GM23338 (cell line): ENCODE measurements around the gene GLA. TPM values are rescaled to one million over a fixed set of nuclear protein-coding genes. Genes with fewer than 3 reads are reported as not detected.
A peak's percentile ranks its signal among the peaks of the same experiment; 100 is the strongest.

ENCODE experiments used
- ATAC-seq: fragments of 200-7000 bp; cut with Tn5 transposase; 3 replicates; pipeline ENCODE4 v1.9.1; 2020
- DNase-seq: peaks from one replicate; pipeline ENCODE4 v3.0.0-alpha.2; 2015; ENCODE audit warnings: low spot score
- H2AFZ ChIP-seq: fragments of 200-600 bp; sonication (generic); 2 replicates; pipeline ENCODE4 v1.8.0; 2016; ENCODE audit warnings: antibody characterized with exemption, mild to moderate bottlenecking, moderate library complexity
- H3F3A ChIP-seq: fragments of 200-600 bp; sonication (generic); replicated peaks from 2 replicates; pipeline ENCODE4 v1.8.0; 2017; ENCODE audit warnings: antibody characterized with exemption, mixed run types, low read depth
- H3K27ac ChIP-seq: fragments of 200-600 bp; sonication (generic); 2 replicates; pipeline ENCODE4 v1.6.1; 2016; ENCODE audit warnings: low read depth
- H3K27me3 ChIP-seq: fragments of 200-600 bp; sonication (generic); 2 replicates; pipeline ENCODE4 v1.8.0; 2016; ENCODE audit warnings: mild to moderate bottlenecking, mixed run types, moderate library complexity; ENCODE audit not compliant: insufficient read depth
- H3K36me3 ChIP-seq: fragments of 200-600 bp; sonication (generic); 2 replicates; pipeline ENCODE4 v1.8.0; 2016; ENCODE audit warnings: mild to moderate bottlenecking; ENCODE audit not compliant: insufficient read depth
- H3K4me1 ChIP-seq: fragments of 200-600 bp; sonication (generic); 2 replicates; pipeline ENCODE4 v1.8.0; 2016; ENCODE audit warnings: mild to moderate bottlenecking, moderate library complexity; ENCODE audit not compliant: insufficient read depth
- H3K4me2 ChIP-seq: fragments of 200-600 bp; sonication (generic); 2 replicates; pipeline ENCODE4 v1.7.1; 2017; ENCODE audit warnings: mixed run types
- H3K4me3 ChIP-seq: fragments of 200-600 bp; sonication (generic); 2 replicates; pipeline ENCODE4 v1.6.1; 2016; ENCODE audit warnings: mixed run types
- H3K79me2 ChIP-seq: fragments of 200-600 bp; sonication (generic); replicated peaks from 2 replicates; pipeline ENCODE4 v1.8.0; 2017; ENCODE audit warnings: mild to moderate bottlenecking; ENCODE audit not compliant: insufficient read depth
- H3K9me2 ChIP-seq: fragments of 200-600 bp; sonication (generic); 2 replicates; pipeline ENCODE4 v1.8.0; 2017; ENCODE audit not compliant: insufficient read depth
- H4K20me1 ChIP-seq: fragments of 200-600 bp; sonication (generic); replicated peaks from 2 replicates; pipeline ENCODE4 v1.8.0; 2017; ENCODE audit warnings: mild to moderate bottlenecking; ENCODE audit not compliant: insufficient read depth
- H3K27ac Mint-ChIP-seq: 2 replicates; pipeline ENCODE4 v1.8.0; 2020; ENCODE audit warnings: inconsistent platforms, mild to moderate bottlenecking, moderate library complexity, mixed read lengths
- H3K27me3 Mint-ChIP-seq: 3 replicates; pipeline ENCODE4 v1.8.0; 2022; ENCODE audit warnings: low read depth, mild to moderate bottlenecking, moderate library complexity, mixed read lengths, inconsistent platforms; ENCODE audit not compliant: insufficient read depth, poor library complexity
- H3K36me3 Mint-ChIP-seq: 3 replicates; pipeline ENCODE4 v1.8.0; 2021; ENCODE audit warnings: low read depth, mild to moderate bottlenecking, inconsistent platforms, moderate library complexity, mixed read lengths
- H3K4me1 Mint-ChIP-seq: 3 replicates; pipeline ENCODE4 v1.8.0; 2020; ENCODE audit warnings: mild to moderate bottlenecking, inconsistent platforms, mixed read lengths
- H3K4me3 Mint-ChIP-seq: 3 replicates; pipeline ENCODE4 v1.8.0; 2021; ENCODE audit warnings: moderate library complexity, mild to moderate bottlenecking, inconsistent platforms, mixed read lengths
- H3K9me3 Mint-ChIP-seq: 3 replicates; pipeline ENCODE4 v1.8.0; 2020; ENCODE audit warnings: moderate library complexity, mild to moderate bottlenecking, inconsistent platforms, mixed read lengths
- CREB1 ChIP-seq: fragments of 250-450 bp; sonication (Bioruptor Pico); IDR thresholded peaks from 2 replicates; pipeline ENCODE4 v1.5.0; 2020; ENCODE audit warnings: low read depth, mild to moderate bottlenecking, moderate library complexity
- CTCF ChIP-seq, 2 experiments: fragments of 200-600 bp in 1 of 2; sonication (generic) in 1 of 2; conservative IDR thresholded peaks; 2 replicates each; pipeline versions ENCODE4 v1.5.1 to v1.6.1; 2016 to 2017; ENCODE audit warnings: antibody characterized with exemption in 2 of 2, low read depth in 2 of 2, mild to moderate bottlenecking in 2 of 2, moderate library complexity in 1 of 2
- EZH2 ChIP-seq: fragments of 200-600 bp; sonication (generic); IDR thresholded peaks from one replicate; pipeline ENCODE4 v1.8.0; 2017; ENCODE audit warnings: antibody characterized with exemption, mild to moderate bottlenecking, low read depth; ENCODE audit not compliant: unreplicated experiment
- EZH2phosphoT487 ChIP-seq: fragments of 200-600 bp; sonication (generic); IDR thresholded peaks from one replicate; pipeline ENCODE4 v1.8.1; 2018; ENCODE audit warnings: antibody characterized with exemption; ENCODE audit not compliant: unreplicated experiment
- JUNB ChIP-seq: IDR thresholded peaks from one replicate; pipeline ENCODE4 v1.6.1; 2016; ENCODE audit warnings: antibody characterized with exemption; ENCODE audit not compliant: unreplicated experiment
- NANOG ChIP-seq: IDR thresholded peaks from 2 replicates; pipeline ENCODE4 v1.6.1; 2016; ENCODE audit warnings: antibody characterized with exemption, borderline replicate concordance
- POLR2AphosphoS5 ChIP-seq: IDR thresholded peaks from 2 replicates; pipeline ENCODE4 v1.6.1; 2016; ENCODE audit warnings: antibody characterized with exemption, low read depth
- REST ChIP-seq: IDR thresholded peaks from one replicate; pipeline ENCODE4 v1.6.1; 2018; ENCODE audit warnings: antibody characterized with exemption; ENCODE audit not compliant: unreplicated experiment
- STAT1 ChIP-seq: IDR thresholded peaks from one replicate; pipeline ENCODE4 v1.6.1; 2016; ENCODE audit warnings: antibody characterized with exemption; ENCODE audit not compliant: unreplicated experiment
- ZNF114 ChIP-seq: fragments of 250-450 bp; sonication (Bioruptor Pico); IDR thresholded peaks from 2 replicates; pipeline ENCODE4 v1.5.0; 2020; ENCODE audit warnings: mild to moderate bottlenecking, moderate library complexity
- ZNF331 ChIP-seq: fragments of 250-450 bp; sonication (Bioruptor Pico); IDR thresholded peaks from 2 replicates; pipeline ENCODE4 v1.5.0; 2020; ENCODE audit warnings: low read depth, mild to moderate bottlenecking, moderate library complexity
- ZNF462 ChIP-seq: fragments of 250-450 bp; sonication (Bioruptor Pico); IDR thresholded peaks from 2 replicates; pipeline ENCODE4 v1.5.0; 2020; ENCODE audit warnings: mild to moderate bottlenecking, moderate library complexity
- polyA plus RNA-seq: library from polyadenylated mRNA; unstranded; fragments of >200 nt; fragmentation: Nextera tagmentation; extraction: Ambion mirVana; gene quantifications from 2 replicates; pipeline ENCODE4 v1.2.1, GENCODE V29; 2016
- total RNA-seq: library from RNA; depleted of rRNA; stranded (reverse); fragments of >200 nt; shearing (Covaris generic); gene quantifications from 2 replicates; pipeline ENCODE4 v1.2.3, GENCODE V29; 2014
- TF ChIP-seq, protein P1 (sequence below): IDR thresholded peaks from 2 replicates; pipeline ENCODE4 v1.6.1; 2016; ENCODE audit warnings: antibody characterized with exemption

Gene GLA
- total and polyA plus RNA-seq, 2 experiments from 2014 or later: 34.7 to 44.4 TPM

DNA sequence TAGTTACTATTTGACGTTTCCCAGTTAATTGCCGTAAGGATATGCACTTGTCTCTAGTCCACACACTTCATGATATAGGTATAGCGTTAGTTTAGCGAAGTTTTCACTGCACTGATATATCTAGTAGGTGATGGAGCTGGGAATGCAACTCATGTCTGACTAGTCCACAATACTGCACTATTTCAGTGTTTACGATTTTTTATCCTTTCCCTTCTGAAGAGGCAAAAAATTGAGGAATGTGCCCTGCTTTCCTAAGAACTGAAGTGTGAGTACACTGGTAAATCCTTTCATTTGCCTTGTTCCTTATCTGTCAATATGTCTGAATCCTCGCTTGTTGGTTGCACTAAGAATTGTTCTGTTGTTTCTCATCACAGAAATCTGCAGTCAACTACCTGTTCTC, 15.9 kb downstream of the GLA start:
- peaks cover 29% of the 10 kb centered on the region for H3F3A ChIP-seq
- H3K9me2 ChIP-seq: no peaks in the 10 kb centered on the region
- no peaks in the 10 kb centered on the region; the same call in 1 of the 2 replicates for H3K4me1 ChIP-seq
- H3K36me3 Mint-ChIP-seq: peaks cover 50% of the 10 kb centered on the region
- TF ChIP-seq ZNF114 (no peak), ZNF331 (no peak), POLR2AphosphoS5 (no peak), NANOG (no peak), EZH2phosphoT487 (no peak), CTCF (conservative IDR thresholded peaks at IDR 0.05; ENCODE audit: low read depth in 2 of 2) (no peak), ZNF462 (no peak), CREB1 (CRISPR knock-in tag) (no peak), EZH2 (no peak), JUNB (no peak), REST (no peak), STAT1 (no peak)
- TF ChIP-seq, protein P1, sequence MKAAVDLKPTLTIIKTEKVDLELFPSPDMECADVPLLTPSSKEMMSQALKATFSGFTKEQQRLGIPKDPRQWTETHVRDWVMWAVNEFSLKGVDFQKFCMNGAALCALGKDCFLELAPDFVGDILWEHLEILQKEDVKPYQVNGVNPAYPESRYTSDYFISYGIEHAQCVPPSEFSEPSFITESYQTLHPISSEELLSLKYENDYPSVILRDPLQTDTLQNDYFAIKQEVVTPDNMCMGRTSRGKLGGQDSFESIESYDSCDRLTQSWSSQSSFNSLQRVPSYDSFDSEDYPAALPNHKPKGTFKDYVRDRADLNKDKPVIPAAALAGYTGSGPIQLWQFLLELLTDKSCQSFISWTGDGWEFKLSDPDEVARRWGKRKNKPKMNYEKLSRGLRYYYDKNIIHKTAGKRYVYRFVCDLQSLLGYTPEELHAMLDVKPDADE: no peak
- peaks cover under 1% of the 10 kb centered on the region; the same call in 2 of the 3 replicates for H3K4me1 Mint-ChIP-seq
- H3K27ac ChIP-seq: peak overlapping the region; percentile 97
- peak overlapping the region; percentile 98 for H3K4me3 Mint-ChIP-seq
- peak overlapping the region; percentile 91 for H3K4me2 ChIP-seq
- H4K20me1 ChIP-seq: no peaks in the 10 kb centered on the region; the same call in 1 of the 2 replicates
- no peak overlapping the region for H2AFZ ChIP-seq
- no peak for ATAC-seq
- H3K36me3 ChIP-seq: peaks cover 33% of the 10 kb centered on the region
- H3K4me3 ChIP-seq: peak overlapping the region; percentile 81
- H3K27ac Mint-ChIP-seq: peak overlapping the region; percentile 99
- H3K27me3 Mint-ChIP-seq: peaks cover 16% of the 10 kb centered on the region
- H3K9me3 Mint-ChIP-seq: no peaks in the 10 kb centered on the region
- DNase-seq: no peak
- no peaks in the 10 kb centered on the region for H3K27me3 ChIP-seq
- peaks cover 26% of the 10 kb centered on the region for H3K79me2 ChIP-seq
